KBM-7 (cell line): ENCODE data around the gene SPTLC2.
"Not testable (repeated sequence)": the region's sequence is repeated elsewhere in the genome, so short reads cannot be mapped to it uniquely, and the experiment has no call there.

Experiments used
- DNase-seq: peaks from one replicate; pipeline ENCODE4 v3.0.0-alpha.2; 2015
- in situ Hi-C: fragments of 300-500 bp; cut with MboI; formaldehyde crosslinking; loops from 2 replicates; pipeline ENCODE4 v1.14.3; 2020; ENCODE audit warnings: low sequenced_read_pairs, low pct_unique_long_range_greater_than_20kb, mixed read lengths

Gene SPTLC2

DNA sequence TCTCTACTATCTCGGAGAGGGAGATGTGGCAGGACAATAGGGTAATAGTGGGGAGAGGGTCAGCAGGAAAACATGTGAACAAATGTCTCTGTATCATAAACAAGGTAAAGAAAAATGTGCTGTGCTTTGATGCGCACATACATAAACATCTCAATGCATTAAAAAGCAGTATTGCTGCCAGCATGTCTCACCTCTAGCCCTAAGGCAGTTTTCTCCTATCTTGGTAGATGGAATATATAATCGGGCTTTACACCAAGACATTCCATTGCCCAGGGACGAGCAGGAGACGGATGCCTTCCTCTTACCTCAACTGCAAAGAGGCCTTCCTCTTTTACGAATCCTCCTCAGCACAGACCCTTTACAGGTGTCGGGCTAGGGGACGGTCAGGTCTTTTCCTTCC lies 19.0 kb upstream of the SPTLC2 start:
- in situ Hi-C loops, DNase-seq: not testable (repeated sequence)

DNA sequence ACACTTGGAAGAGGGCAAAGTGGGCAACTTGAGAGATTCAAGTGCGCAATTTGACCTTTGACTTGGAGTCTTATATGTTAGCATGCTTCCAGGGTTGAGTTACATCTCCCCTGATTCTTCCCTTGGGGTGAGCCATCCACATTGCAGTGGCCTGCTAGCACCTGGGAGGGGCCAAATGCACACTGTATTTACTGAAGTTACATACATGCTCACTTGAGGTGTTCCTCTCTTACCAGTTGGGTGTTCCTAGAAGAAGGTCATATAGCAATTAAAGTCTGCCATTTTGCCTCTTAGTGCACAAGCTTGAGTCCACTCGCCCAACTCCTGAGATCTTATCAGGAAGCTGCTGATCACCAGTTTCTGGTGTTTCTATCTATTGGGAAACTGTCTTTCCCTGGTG lies 13.7 kb upstream of the SPTLC2 start:
- in situ Hi-C loops, result no loop called here
- no peak for DNase-seq

- in situ Hi-C loops, result no loop called here
- DNase-seq, result no peak
These were observed 8.9 kb upstream of the SPTLC2 start for GRCh38 chr14:77625360-77625759.

DNA sequence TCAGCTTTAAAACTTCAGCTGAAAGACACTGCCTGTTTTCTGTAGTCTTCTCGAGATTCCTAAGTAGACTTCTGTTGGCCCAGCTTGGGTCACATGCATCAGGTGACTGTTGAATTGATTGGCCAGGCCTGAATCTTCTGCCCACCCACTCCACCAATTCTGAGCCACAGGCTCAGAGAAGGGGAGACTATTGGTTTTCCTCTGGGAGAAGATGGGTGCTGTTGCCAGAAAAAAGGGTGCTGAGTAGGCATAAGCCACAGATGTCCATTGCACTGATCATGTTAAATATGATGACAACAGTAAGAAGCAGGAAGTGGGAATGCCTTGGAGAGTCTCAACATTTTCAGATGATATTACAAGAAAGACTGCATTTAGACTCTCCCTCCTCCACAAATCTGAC lies 6.8 kb upstream of the SPTLC2 start:
- DNase-seq, result no peak
- in situ Hi-C loops, result no loop called here

- DNase-seq, result no peak
These were observed 6.0 kb upstream of the SPTLC2 start for GRCh38 chr14:77622366-77622961.

DNA sequence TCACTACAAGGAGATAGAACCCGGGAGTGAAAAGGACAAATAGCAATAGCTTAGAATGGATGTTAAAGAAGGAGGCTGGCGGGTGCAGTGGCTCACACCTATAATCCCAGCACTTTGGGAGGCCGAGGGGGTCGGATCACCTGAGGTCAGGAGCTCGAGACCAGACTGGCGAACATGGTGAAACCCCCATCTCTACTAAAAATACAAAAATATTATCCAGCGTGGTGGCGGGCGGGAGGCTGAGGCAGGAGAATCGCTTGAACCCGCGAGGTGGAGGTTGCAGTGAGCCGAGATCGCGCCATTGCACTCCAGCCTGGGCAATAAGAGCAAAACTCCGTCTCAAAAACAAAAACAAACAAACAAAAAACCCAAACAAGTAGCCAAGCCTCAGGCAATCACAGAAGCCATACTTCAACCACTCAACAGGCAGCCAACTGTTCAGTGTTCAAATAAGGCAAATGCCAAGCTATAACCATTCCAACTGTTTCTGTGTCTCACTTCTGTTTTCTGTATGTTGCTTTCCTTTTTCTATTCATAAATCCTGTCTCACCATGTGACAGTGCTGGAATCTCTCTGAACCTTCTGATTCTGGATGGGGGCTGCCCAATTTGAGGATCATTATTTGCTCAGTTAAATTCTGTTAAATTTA lies 3.9 kb upstream of the SPTLC2 start:
- in situ Hi-C loops, result no loop called here
- DNase-seq, result no peak

More at GRCh38 chr14:77622366-77622961, 6.0 kb upstream of the SPTLC2 start:
- in situ Hi-C loops, result no loop called here

DNA sequence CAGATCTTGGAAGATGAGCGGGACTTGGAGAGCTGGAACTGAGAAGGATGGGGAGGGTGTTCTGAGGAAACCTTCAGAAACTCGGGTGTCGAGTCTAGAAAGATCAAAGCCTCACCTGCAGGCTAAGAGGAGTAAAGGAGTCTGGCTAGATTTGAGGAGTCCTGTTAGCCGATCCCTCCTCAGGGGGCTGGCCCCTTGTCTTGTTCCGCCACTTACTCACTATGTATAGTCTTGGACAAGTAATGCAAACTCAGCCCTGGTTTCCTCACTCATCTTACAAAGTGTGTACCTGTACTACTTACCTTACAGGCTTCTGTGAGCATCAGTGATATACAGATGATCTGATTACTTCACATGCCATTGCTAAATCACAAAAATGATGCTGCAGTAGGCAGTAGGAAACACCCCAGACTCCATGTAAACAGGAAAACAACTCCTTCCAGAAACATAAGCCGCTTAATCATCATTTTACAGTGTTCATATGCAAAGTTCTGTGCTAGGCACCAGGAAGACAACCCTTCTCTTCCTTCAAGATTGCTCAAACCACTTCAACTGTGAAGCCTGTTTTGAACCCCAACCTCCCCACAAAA lies 2.0 kb upstream of the SPTLC2 start:
- in situ Hi-C loops, result no loop called here
- no peak for DNase-seq

- DNase-seq, result no peak
- in situ Hi-C loops, result no loop called here
These were observed 344 bp downstream of the SPTLC2 start for GRCh38 chr14:77616133-77616453.

DNA sequence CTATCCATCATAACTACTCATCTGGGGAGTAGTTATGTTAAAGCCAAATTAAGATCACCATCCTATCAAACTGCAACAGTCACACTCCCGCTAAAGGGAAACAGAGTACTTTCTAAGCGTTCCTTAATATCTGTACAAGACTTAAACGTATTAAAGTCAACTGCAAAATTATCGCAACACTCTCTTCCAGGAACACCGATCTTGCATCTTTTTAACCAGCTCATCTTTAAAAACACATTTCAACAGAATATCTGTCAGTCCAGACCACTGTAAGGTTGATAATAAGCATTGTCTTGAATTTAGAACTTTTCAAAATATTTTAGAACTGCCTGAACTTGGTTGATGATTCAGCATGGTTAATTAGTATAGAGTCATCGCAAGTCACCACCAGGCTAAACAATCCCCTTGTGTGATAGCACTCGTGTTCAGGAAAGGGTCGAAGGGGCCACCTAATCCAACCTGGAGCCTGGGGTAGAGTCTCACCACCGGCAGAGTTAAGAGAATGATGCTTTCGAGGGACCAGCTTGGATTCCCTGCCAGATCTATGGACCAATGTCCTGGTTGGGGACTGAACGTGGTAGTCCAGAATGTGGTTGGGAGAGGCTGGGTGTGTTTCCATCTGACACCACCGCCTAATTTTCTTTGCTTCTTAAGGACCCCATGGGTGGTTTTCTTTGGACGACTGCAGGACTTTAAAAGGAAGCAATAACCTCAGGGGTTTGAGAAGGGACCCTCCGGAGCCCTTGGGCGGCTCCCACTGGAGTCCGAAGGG lies 890 bp downstream of the SPTLC2 start:
- in situ Hi-C loops, result no loop called here
- DNase-seq, result peak; percentile 44

GRCh38 chr14:77613201-77613600 lies 3.2 kb downstream of the SPTLC2 start:
- no peak for DNase-seq
- in situ Hi-C loops, result no loop called here

DNA sequence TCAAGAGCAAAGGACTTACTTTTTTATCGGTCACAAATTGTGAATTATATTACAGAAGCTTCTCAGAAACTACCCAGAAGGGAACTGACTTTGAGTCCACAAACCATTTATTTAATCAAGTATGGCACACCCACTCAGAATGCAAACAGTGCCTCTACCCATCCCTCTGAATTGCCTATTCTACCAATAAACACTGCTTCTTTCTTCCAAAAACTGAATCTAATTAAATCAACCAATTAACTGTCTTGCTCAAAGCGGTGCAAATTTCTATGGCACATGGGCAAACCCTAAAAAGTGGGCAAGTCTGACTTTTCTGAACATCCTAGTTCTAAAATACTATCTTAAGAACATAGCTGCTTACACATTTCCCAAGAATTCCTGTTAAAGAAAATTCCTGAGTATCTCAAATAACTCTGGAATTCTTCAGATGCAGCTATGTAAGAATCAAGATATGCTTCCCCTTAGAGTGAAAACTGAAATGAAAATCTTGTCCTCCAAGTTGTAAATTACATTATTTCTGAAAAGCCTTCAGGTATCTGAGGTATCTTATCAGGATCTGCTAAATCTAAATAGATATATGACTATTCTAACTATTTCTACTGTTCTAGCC lies 4.3 kb downstream of the SPTLC2 start:
- no peak for DNase-seq
- in situ Hi-C loops, result no loop called here

GRCh38 chr14:77610553-77610952 lies 5.9 kb downstream of the SPTLC2 start:
- DNase-seq, result no peak
- in situ Hi-C loops, result no loop called here

DNA sequence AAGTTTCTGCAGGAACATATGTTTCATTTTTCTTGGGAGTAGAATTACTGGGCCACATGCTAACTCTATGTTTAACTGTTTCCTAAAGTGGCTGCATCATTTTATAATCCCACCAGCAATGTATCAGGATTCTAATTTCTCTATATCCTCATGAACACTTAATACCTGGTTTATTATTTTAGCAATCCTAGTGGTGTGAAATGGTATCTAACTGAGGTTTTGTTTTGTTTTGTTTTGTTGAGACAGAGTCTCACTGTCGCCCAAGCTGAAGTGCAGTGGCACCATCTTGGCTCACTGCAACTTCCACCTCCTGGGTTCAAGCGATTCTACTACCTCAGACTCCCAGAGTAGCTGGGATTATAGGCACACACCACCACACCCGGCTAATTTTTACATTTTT lies 6.5 kb downstream of the SPTLC2 start:
- in situ Hi-C loops, result no loop called here
- no peak for DNase-seq

DNA sequence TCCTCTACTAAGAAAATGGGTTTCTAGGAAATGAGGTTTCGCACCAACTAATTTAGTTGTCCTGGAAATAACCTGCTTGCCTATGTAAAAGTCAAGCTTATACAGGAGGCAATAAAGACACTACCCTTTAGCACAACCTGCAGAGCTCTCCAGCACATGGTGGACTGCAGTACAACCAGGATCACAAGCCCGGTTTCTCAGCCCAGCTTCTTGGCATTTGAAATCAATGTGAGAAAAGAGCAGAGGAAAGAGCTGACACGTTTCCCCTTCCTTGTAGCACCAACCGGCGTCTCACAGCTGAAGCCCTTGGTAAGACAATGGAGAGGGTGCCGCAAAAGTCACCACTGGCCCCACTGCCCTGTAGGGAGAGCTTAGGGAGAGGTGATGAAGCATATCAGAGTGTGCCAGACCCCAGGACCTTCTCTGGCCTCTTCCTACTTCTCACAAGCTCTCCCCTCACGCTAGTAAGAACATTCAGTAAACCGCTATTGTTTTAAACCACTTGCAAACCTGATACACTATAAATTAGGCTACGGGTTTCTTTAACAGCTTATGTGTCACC lies 8.6 kb downstream of the SPTLC2 start:
- in situ Hi-C loops, result no loop called here
- peak; percentile 81 for DNase-seq

DNA sequence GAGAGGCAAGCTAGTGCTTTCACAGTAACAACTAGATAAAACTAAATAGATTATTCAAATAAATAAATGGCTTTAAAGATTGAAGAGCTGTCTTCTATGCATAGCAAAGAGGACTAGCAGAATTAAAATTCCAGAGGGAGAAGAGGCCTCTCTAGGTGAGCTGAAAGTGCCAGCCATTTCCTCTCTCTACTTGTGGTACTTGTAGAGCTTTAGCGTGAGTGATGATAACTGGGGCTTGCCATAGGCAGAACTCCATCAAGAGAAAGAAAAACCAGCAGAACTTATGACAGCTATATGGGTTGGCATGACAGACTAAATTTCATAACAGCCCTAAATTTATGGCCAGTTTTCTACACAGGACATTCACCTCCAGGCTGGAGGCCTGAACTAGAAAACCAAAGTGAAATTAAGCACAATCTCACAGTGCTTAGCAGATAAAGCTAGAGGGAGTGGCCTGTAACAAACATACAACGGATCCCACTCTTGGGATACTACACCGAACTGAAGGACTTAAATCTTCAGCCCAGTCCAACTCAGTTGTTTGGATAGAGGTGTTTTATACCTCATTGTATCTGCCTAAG lies 11.0 kb downstream of the SPTLC2 start:
- in situ Hi-C loops, result no loop called here
- DNase-seq, result no peak

- in situ Hi-C loops, result no loop called here
- DNase-seq, result peak; percentile 75
These were observed 12.7 kb downstream of the SPTLC2 start for GRCh38 chr14:77603654-77604255.

DNA sequence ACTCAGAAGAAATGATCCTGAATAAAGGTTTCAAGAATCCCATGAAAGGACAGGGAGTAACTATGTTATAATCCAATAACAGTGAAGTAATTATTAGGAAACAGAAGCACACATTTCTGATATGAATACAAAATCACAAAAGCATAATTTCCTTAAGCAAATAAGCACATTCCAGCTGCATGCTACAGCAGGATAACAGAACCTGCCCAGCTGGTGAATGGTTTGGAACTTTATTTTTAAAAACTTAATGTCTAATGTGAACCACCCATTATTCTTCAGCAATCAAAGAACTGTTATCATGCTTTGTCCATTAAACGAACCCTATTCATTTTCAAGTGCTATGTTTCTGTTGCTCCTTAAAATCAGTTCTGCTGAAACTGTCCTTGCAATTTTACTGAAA lies 13.4 kb downstream of the SPTLC2 start:
- no peak for DNase-seq
- in situ Hi-C loops, result no loop called here

GRCh38 chr14:77601846-77602619 lies 14.4 kb downstream of the SPTLC2 start:
- in situ Hi-C loops, result no loop called here
- no peak for DNase-seq
